Activated CD4-positive, alpha-beta T cell treated with anti-CD3 and anti-CD28 coated beads for 48 hours (primary cell): Measurements from ENCODE around the gene TEX35.
"Not testable (repeated sequence)": the region's sequence is repeated elsewhere in the genome, so short reads cannot be mapped to it uniquely, and the experiment has no call there.

Experiments
- DNase-seq: peaks from one replicate; pipeline ENCODE4 v3.0.0-alpha.2; 2020

The TEX35 gene

GRCh38 chr1:178544531-178544930 lies 31.6 kb downstream of the TEX35 start:
- no peak for DNase-seq

- DNase-seq, result no peak
Observed at GRCh38 chr1:178548108-178548507, 35.2 kb downstream of the TEX35 start.

GRCh38 chr1:178551307-178551706 lies 38.4 kb downstream of the TEX35 start:
- DNase-seq, result no peak

- DNase-seq, result no peak
Observed at GRCh38 chr1:178551940-178552339, 39.0 kb downstream of the TEX35 start.

GRCh38 chr1:178552856-178553255 lies 39.9 kb downstream of the TEX35 start:
- no peak for DNase-seq

- not testable (repeated sequence) for DNase-seq
Observed at GRCh38 chr1:178554351-178554750, 41.4 kb downstream of the TEX35 start.

- not testable (repeated sequence) for DNase-seq
Observed at GRCh38 chr1:178555613-178556012, 42.7 kb downstream of the TEX35 start.

- DNase-seq, result not testable (repeated sequence)
Observed at GRCh38 chr1:178558816-178559215, 45.9 kb downstream of the TEX35 start.

GRCh38 chr1:178560871-178561376 lies 48.0 kb downstream of the TEX35 start:
- no peak for DNase-seq

- no peak for DNase-seq
Observed at GRCh38 chr1:178563099-178563820, 50.4 kb downstream of the TEX35 start.

GRCh38 chr1:178564086-178564782 lies 51.3 kb downstream of the TEX35 start:
- DNase-seq, result no peak

GRCh38 chr1:178564783-178565180 lies 51.9 kb downstream of the TEX35 start:
- no peak for DNase-seq

GRCh38 chr1:178565586-178565985 lies 52.7 kb downstream of the TEX35 start:
- no peak for DNase-seq

- DNase-seq, result peak; percentile 12
Observed at GRCh38 chr1:178566187-178566586, 53.3 kb downstream of the TEX35 start.

GRCh38 chr1:178571807-178572206 lies 58.9 kb downstream of the TEX35 start:
- no peak for DNase-seq
